GM21825 (cell line): ENCODE measurements around the gene SKOR1.

ENCODE experiments used
- ATAC-seq: cut with Tn5 transposase; IDR thresholded peaks from one replicate; pipeline ENCODE4 v1.9.1; 2021; ENCODE audit warnings: mild to moderate bottlenecking, moderate library complexity; ENCODE audit not compliant: unreplicated experiment

SKOR1 gene

DNA sequence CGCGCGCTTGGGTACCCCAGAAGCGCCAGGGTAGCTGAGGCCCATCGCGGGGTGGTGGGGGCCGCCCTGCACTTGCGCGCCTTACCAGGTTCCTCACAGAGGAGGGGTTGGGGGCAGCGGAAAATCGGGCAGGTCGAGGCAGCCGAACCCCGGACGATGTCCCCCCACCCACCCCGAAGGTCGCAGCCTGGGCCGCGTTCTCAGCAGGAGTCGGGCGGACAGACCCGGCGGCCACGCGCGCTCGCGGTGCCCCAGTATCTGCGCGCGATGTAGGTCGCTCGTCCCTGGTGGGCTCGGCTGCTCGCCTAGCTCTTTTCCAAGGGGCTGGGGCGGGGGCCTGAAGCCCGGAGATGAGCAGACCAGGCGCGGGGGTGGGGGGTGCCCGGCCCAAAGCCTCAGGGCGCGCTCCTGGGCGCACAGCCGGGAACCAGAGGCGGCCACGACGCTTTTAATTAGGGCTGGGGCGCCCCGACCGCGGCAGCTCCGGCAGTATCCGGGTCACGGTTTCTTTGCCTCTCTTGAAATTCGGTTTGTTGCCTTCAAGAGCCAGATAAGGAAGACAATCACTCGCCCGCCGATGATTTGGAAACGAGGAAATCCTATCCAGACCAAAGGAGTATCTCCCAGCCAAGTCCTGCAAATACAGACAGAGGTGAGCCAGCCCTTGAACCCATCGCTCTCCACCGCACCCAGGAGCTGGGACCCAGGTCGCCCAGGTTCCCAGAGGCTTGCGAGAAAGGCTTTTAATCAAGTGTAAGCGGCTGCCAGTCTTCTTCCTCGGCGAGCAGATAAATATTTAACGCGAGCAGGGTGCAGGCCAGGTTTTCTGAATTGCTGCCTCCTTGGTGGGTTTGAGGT, 4.6 kb downstream of the SKOR1 start:
- no peak for ATAC-seq

DNA sequence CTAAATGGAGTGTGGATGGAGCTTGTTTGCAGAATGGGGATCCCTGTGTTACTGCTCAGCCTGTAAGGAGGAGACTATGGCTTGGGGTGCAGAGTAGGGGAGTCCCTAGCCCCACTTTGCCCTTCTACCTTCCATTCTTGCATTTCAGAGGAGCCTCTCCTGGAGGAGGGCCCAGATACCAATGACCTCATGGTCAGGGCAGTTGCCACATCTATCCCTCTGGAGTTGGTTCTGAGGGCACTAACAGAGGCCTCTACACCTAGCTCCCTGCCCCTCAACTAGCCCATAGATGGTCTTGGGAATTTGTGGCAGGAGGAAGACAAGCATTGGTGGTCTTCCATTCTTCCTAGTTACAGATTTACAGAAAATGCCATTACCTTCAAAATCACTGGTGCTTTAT, 6.1 kb downstream of the SKOR1 start:
- no peak for ATAC-seq

DNA sequence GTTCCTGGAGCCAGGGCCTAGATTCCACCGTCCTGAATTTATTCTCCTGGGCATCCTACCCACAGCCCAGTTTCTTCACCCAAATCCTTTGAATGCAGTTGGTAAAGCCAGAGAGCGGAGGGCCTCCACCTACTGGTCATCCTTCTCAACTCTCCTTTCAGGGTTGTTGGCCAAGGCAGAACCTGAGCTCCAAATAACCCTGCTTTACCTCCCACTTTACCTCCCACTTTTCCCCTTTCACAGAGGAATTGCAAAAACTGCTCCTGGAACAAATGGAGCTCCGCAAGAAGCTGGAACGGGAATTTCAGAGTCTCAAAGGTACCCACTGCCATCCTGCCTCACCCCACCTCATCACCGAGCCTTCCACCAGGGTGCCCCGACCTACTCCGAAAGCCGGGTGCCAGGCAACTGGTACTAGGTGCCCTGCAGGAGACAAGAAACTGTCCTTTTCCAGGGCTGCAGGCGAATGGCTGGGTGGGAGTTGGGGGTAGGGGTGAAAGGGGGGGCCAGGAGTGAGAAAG, 6.8 kb downstream of the SKOR1 start:
- no peak for ATAC-seq

DNA sequence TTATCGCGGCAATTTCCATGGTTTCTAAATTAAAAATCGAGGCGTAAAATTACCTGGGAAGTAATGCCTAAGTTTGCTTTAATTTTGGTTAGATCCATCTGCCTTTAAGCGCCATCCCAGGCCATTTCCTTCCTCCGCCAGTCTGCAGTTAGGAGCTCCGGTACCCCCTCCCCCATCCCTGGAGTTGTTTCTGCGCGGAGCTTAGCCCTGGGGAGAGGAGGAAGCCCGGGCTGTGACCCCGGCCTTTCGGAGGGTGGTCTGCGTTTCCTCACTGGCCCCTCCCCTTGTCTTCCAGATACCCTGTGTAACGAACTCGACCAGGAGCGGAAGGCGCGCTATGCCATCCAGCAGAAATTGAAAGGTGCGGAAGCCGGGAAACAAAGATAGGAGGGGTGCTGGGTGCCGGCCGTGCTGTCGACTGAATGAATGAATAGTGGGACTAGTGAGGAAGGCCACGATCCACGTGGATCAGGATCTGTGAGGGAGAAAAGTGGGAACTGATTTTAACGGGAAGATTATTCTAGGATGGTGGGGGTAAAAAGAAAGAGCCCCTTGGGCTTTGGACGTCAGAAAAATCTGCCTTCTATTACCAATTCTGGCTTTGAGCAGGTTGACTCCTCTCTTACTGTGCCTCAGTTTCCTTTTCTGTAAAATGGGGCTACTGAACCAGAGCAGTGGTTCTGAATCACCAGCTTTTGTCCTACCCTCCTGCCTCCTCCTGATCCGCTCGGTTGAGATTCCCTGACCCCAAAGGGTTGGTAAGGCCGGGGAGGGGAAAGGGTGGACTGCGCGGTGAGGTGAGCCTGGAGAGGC, 7.8 kb downstream of the SKOR1 start:
- ATAC-seq = no peak

DNA sequence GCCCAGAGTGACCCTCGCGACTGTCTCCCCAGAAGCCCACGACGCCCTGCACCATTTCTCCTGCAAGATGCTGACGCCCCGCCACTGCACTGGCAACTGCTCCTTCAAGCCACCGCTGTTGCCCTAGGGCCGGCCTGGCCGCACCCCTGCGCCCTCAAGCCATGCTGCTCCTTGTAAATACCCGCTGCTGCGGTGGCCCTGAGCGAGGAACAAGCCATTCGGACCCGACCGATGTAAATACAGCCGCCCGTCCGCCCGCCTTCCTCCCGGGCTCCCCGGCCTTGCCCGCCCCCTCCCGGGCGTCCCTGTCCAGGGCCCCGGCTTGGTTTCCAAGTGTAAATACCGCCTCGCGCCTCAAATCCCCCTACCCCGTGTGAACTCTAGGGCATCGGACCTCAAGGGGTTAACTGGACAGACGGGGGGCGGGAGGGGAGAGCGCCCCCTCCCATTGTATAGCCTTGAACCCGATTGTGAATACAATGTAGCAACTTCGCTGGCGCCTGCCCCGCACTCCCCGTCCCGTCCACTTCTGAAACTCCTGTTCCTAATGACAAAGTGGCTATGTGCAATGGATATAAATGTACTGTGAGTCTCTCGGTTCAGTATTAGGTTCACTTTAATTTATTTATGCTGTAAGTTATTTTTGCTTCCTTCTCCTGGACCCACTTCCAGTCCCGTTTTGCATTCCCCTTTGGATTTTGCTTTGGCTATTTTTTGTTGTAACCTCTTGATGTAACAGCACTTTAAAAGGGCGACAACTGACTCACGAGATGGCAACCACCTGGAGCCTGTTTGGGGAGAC, 8.6 kb downstream of the SKOR1 start:
- no peak for ATAC-seq

DNA sequence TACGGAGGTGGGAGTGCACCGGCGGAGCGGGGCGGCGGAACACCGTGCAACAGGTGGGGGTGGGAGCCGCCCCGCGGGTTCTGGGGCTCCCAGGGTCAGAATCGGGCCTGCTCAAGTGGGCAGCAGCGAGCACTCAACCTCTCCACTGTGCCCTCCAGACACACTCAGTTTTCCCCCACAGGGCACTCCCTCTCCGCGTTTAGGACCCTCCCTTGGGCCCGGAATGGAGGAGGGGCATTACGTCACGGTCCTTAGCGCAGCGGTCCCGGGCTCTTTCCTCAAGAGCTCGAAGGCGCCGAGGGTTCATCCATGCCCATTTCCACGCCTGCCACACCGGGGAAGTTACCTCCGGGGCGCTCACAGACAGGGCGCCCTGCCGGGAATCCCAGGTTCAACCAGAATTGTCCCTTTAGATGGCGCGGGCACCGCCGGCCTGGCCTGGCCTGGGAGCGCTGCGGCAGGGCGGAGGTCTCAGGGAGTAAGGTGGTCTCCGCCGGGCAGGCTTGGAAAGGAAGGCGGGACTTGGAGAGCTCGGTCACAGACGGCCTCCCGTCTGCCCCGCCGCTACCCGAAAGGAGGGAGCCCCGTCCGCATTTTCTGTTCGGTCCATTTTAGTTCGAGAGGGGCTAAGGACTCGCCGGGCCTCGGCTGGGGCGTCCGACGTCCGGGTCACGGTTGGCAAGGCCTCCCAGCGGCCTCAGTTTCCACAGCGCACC, 9.4 kb downstream of the SKOR1 start:
- ATAC-seq = no peak

DNA sequence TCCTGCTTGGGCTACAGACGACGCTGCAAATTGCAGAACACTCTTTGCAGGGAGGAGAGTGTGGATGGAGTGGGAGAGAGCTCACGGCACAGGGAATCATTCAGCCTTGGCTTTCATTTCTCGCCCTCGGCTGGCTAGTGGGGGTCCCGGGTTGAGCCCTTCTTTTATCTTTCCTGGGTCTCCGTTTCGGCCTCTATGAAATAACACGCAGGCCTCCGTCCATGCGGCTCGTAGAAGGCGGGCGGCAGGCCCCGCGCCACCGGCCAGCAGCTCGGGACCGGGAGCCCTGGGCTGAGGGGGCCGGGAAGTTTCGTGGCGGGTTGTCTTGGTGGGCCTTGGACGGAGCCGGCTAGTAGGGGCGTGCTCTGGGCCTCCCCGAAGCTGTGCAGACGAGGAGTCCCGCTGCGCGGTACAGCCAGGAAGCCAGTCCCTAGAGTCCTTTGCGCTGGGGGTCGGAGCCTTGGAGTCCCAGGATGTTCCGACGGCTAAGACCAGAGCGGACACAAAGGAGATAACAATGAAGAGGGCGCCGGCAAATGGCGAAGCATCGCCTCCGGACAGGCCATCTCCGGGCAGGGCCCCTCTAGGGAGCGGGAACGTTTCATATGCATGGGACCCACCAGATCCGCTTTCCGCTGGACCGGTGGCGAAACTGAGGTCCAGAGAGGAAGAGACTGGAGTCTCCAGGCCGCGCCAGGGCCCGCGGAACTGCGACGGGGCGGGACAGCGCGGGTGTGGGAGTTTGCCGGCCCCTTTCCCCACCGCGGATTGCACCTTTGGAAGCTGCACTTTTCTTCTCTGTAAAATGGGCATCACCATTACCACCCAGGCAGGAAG, 10.2 kb downstream of the SKOR1 start:
- no peak for ATAC-seq

DNA sequence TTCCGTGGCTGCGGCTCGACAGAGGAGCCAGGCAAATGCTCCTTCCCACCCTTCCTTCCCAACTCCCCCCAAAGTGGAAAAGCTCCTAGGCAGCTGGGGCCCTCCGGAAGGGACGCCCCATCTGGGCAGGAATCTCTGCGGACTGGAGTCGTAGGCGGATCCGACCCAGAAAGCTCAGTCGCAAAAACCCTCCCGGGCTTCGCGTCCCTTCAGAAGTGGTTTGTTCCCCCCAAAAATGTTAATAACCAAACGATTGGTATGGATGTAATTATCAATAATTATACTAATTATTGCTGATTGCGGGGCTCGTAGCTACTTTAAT, 10.8 kb downstream of the SKOR1 start:
- no peak for ATAC-seq

DNA sequence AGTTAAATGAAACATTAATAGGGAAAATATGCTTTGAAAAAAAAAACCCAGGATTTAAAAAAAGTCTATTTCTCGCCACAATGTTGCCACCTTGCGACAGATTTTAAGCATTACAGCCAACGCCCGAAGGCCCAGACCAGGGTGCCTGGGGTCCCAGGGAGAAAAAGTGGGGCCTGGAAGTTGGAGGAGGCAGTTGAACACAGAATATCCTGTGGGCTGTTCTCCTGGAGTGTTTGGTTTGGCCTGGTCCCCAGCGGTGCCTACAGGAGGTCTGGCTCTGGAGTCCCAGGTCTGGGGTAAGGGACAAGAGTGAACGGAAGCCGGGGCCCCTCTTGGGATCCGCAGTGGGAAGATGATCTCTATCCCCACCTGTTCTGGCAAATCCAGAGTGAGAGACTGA, 11.2 kb downstream of the SKOR1 start:
- ATAC-seq = no peak

DNA sequence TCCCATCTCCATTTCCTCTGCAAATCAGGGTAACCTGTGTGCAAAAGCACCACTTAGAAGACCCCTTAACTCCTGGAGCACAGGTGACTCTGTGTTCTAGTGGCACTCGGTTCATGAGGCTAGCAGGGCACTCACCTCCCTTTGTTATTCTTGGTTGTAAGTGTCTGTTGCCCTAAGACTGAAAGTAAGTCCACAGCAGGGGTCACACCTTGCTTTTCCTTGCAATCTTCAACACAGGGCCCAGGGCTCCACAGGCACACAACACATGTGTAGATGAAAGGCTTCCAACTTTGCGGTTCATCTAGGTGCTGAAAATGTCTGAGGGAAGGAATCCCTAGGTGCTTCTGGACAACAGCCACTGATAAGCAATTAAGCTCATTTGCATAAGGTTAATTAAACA, 11.6 kb downstream of the SKOR1 start:
- no peak for ATAC-seq

DNA sequence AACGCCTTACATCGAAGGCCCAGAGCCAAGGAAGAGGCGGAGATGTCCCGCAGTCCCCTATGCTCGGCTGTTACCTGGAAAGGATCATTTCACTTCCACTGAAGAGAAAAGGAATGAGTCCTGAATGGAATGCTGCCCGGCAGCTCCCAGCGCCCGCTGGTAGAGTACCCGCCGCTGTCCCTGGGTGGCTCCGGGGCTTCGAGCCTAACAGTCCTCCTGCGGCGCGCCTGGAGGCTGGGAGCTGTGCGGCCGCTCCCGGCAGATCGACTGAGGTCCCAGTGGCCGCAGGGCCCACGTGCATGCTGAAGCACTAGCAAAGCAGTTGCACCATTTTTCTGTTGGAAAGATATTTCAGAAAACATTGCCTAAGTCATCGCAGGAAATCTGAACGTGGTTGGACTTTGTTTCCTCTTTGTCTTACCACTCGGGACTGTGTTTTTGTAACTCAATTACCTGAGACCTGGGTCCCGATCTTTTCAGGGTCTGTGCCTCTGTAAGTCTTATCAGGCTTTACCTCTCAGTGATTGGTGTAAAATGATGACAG, 13.6 kb downstream of the SKOR1 start:
- no peak for ATAC-seq

DNA sequence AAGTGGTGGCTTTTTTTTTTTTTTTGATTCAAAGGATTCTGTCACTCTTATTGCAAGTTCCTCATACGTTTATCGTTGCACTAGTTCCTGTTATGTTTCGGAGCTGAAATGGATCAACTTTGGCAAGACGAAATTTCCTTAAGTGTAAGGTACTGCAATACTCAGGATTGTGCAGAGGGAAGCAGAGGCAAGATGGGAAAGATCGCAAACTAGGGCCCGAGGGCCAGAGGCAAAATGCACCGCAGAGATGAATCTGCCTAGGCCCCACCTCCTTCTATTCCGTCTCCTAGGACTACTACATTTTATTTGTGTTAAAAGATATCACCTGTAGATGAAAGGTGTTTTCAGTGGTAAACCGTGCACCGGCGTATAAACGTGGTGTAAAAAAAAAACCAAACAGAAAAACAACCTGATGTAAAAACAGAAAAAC, 14.2 kb downstream of the SKOR1 start:
- peak; percentile 14 for ATAC-seq

DNA sequence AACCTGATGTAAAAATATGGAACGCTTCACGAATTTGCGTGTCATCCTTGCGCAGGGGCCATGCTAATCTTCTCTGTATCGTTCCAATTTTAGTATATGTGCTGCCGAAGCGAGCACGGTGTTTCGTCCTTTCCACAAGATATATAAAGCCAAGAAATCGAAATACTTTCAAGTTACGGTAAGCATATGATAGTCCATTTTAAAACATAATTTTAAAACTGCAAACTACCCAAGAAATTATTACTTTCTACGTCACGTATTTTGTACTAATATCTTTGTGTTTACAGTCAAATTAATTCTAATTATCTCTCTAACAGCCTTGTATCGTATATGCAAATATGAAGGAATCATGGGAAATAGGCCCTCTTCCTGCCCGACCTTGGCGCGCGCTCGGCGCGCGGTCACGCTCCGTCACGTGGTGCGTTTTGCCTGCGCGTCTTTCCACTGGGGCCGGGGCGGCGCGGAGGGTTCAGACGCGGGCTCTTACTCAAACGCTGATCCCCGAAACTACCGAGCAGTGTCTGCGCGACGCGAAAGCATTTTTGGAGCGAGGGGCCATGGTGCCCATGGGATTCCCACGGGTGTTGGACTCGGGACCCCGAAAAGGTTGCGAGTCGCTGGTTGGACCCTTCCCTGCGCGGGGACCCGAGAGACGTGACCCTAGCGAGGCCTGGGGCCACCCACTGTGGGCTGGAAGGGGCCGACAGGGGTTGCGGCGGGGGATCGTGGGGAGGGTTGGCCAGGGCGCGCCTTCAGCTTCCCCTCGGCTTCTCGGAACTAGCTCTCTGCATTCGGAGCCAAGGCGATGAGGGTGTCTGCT, 14.8 kb downstream of the SKOR1 start, which contains the start of gene RNU6-1:
Gene RNU6-1, minus strand, starts transcription at position 117 of the 820 bp plus-strand sequence.
- peak; percentile 72 for ATAC-seq

DNA sequence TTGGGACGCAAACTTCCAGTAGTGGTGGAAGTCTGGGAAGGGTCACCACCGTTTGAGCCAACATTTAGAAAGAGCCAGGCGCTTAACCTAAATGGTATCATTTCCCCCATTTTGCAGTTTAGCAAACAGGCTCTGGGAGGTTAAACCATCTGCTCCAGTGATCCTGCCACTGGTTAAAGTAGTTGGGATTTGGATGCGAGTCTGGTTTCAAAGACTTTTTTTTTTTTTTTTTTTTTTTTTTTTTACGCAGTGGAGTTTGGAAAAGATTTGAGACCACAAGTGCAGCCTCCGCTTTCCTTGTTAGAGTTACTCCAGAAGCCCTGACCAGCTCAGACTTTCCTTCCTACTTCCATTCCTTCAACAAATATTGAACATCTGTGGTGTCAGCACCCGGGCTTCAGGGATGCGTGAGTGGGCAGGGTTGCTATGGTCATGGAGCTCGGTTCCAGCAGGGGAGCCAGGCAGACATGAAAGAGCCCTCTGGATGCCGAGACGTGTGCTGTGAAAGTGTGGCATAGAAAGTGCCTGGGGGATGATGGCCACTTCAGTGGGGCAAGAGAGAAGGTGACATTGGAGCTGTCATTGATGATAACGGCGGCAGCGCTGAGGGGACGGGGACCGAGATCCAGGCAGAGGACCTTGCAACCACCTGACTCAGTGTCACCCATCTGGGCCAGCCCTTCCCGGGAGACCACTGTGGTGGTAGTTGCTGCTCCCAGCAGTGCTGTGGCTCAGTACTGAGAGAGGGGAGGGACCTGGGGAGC, 15.6 kb downstream of the SKOR1 start:
- no peak for ATAC-seq

DNA sequence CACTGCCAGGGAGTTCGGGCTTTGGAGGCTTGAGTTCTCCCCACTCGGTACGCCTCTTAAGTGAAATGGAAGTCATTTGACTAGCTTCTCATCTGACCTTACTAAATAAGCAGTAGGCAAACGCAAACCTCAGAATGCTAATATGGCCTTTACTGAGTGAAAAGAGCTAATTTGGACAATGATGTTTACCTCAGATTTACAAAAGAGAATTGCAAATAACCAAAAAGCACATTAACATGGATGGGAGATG, 16.1 kb downstream of the SKOR1 start:
- no peak for ATAC-seq

DNA sequence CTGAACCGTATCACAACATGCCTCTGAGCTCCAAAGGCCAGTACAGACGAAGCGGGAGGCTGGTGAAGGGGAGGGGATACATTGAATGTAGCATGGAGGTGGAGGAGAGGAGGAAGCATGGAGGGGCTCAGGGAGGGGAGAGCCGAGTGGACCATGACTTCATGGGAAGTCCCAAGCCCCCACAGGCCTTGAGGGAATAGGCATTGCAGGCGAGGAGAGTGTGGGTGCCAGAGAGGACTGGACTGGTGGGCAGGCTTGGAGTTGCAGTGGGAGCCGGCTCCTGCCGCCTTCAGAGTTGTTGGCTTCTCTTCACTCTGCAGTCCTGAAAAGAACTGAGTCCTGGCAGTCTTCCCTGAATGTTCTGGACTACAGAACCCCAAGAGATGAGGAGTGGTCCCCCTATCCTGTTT, 17.8 kb downstream of the SKOR1 start:
- ATAC-seq = no peak

DNA sequence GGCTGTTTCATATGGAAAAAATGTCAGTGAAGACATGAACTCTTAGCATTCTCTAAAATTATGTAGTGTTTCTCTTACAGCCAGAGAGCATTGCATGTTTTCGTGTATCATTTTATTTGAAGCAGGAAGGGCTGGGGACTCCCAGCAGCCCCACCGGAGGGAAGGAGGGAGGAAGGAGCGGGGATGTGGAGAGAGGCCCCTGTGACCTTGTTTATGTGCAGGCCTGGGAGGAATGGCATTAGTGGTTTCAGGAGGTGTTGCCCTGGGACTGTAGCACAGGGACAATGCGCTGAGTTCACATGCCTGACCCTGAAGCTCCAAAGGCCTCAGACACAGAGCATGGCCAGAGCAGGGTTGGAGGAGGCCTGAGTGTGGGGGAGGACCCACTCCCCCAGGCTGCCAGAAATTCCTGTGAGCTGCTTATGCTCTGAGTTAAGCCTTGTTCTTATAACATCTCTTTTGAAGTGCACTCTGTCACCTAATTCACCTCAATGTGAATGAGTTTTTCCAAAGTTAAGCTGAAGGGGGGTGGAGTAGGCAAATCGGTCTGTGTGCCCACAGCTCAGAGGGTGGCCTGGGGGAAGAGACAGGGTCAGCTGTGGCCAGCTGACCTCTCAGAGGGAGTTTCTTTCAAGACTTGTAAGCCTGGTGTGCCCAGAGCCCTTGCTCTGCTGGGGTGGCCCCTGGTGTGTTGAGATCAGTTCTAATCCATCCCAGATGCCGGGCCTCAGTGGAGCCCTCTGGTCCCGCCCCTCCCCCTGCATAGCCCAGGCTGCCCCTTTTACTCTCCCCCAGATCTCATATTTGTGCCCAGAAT, 18.5 kb downstream of the SKOR1 start:
- no peak for ATAC-seq
